Kidney (tissue), 14 donors: ENCODE measurements around the gene LIMS2. TPM values are rescaled to one million over a fixed set of nuclear protein-coding genes. Genes with fewer than 3 reads are reported as not detected.

ENCODE experiments used
- DNase-seq, 5 donors: peaks; one replicate each; pipeline ENCODE4 v3.0.0-alpha.2; 2013 to 2020
- FAIRE-seq: peaks from 2 replicates; lab custom pipeline; 2012; peaks lifted over from hg19 to GRCh38; lab: Jason Lieb, UNC
- H3K27ac ChIP-seq, 2 donors: one replicate each; pipeline ENCODE4 v1.7.0; 2013; ENCODE audit warnings: low read depth in 2 of 2, low read length in 2 of 2, inconsistent platforms in 1 of 2
- H3K27me3 ChIP-seq: one replicate; pipeline ENCODE4 v1.7.1; 2013; ENCODE audit warnings: low read length, inconsistent platforms; ENCODE audit not compliant: control insufficient read depth, insufficient read depth
- H3K36me3 ChIP-seq, 3 donors: one replicate each; pipeline versions ENCODE4 v1.7.0 to v1.7.1; 2013; ENCODE audit warnings: low read length in 3 of 3, control low read depth in 1 of 3, inconsistent platforms in 1 of 3; ENCODE audit not compliant: insufficient read depth in 3 of 3, control insufficient read depth in 2 of 3
- H3K4me1 ChIP-seq, 3 donors: one replicate each; pipeline versions ENCODE4 v1.7.0 to v1.7.1; 2013; ENCODE audit warnings: low read length in 3 of 3, inconsistent platforms in 1 of 3, low read depth in 1 of 3; ENCODE audit not compliant: control insufficient read depth in 2 of 3, insufficient read depth in 2 of 3
- H3K4me3 ChIP-seq, 3 donors: one replicate each; pipeline versions ENCODE4 v1.7.0 to v1.8.1; 2013; ENCODE audit warnings: low read length in 3 of 3, control low read depth in 1 of 3, inconsistent platforms in 1 of 3
- H3K9ac ChIP-seq, 3 donors: one replicate each; pipeline versions ENCODE4 v1.7.0 to v1.7.1; 2013; ENCODE audit warnings: low read length in 3 of 3, control low read depth in 1 of 3, inconsistent platforms in 1 of 3
- H3K9me3 ChIP-seq, 3 donors: one replicate each; pipeline versions ENCODE4 v1.7.0 to v1.7.1; 2013; ENCODE audit warnings: low read length in 3 of 3, control low read depth in 1 of 3, inconsistent platforms in 1 of 3; ENCODE audit not compliant: control insufficient read depth in 2 of 3, insufficient read depth in 1 of 3
- CTCF ChIP-seq: IDR thresholded peaks from 3 replicates; pipeline ENCODE4 v1.5.1; 2012; ENCODE audit warnings: mild to moderate bottlenecking, moderate library complexity, borderline replicate concordance; ENCODE audit not compliant: insufficient read depth; ENCODE audit errors: extremely low read depth
- intact Hi-C: fragments of 100-400 bp; cut with DNase I; formaldehyde crosslinking; loops from one replicate; pipeline ENCODE4 v1.11.1; 2022
- polyA plus RNA-seq: library from polyadenylated mRNA; stranded (reverse); fragments of 350-450 nt; fragmentation: Illumina TruSeq; extraction: RNeasy Lipid Tissue Mini Kit (QIAGEN cat#74804); gene quantifications from one replicate; pipeline ENCODE4 v1.2.3, GENCODE V29; 2014; ENCODE audit warnings: low read depth, low replicate concordance; ENCODE audit not compliant: insufficient read depth
- total RNA-seq: library from RNA; stranded (reverse); fragmentation: NEBNext Ultra II Directional; extraction: Animal tissue kit (Norgen Biotek cat#: 25700); gene quantifications from one replicate; pipeline ENCODE4 v1.2.1, GENCODE V29; 2021
- donor health status: control.
- donor health status: control.
- donor health status: control.
- donor health status: control.
- donor health status: control.
- donor health status: DM: yes; HTN: yes; CAD: no.
- donor health status: Normal renal cell carcinoma (clear cell type).

LIMS2 gene
- total and polyA plus RNA-seq, 2 donors from 2014 or later = 101 to 107 TPM

GRCh38 chr2:127709336-127709735 lies 34.0 kb upstream of the LIMS2 start:
- intact Hi-C loops = no loop called here
- FAIRE-seq (no peak), DNase-seq (peak in 1 of 5 donors; percentile 24)
- Histone ChIP-seq H3K9ac (no peak overlapping the region), H3K4me1 (no peaks in the 10 kb centered on the region), H3K4me3 (no peak overlapping the region), H3K27me3 (no peaks in the 10 kb centered on the region), H3K9me3 (no peaks in the 10 kb centered on the region), H3K27ac (no peak overlapping the region), H3K36me3 (peaks cover 6 to 26% (median 22%) of the 10 kb centered on the region in 3 donors)
- TF ChIP-seq CTCF = no peak

DNA sequence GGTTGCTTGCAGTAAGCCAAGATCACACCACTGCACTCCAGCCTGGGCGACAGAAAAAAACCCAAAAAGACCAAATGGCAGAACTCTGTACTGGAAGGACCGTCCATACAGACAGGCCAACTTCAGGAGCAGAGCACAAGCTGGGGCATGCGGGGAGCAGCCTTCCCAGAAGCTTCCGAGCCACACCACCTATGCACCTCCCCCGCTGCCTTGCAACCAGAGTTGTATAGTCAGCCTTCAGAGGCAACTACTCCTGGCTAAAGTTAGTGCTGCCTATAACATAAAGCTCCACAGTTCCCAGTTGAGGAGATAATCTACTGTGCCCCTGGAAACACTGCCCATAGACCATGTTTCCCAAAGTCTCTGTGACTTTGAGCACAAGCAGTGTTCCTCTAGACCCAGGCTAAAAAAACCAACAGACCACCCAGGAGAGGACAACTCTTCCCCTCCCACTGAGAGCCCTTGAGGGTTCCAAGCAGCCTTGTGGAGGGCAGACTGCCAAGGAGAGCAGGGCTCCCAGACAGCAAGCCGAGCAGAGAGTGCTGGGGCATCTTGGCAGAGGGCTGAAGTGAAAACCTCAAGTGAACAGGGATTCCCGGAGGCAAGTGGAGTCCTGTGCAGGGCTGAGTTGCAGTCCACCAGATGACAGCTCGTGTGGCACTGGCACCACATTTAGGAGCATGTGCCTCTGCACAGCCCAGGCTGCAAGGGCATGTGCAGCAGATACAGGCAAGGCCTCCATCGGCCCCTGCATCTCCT lies 32.7 kb upstream of the LIMS2 start:
- peaks cover 6 to 26% (median 22%) of the 10 kb centered on the region in 3 donors for H3K36me3 ChIP-seq
- intact Hi-C loops = no loop called here

DNA sequence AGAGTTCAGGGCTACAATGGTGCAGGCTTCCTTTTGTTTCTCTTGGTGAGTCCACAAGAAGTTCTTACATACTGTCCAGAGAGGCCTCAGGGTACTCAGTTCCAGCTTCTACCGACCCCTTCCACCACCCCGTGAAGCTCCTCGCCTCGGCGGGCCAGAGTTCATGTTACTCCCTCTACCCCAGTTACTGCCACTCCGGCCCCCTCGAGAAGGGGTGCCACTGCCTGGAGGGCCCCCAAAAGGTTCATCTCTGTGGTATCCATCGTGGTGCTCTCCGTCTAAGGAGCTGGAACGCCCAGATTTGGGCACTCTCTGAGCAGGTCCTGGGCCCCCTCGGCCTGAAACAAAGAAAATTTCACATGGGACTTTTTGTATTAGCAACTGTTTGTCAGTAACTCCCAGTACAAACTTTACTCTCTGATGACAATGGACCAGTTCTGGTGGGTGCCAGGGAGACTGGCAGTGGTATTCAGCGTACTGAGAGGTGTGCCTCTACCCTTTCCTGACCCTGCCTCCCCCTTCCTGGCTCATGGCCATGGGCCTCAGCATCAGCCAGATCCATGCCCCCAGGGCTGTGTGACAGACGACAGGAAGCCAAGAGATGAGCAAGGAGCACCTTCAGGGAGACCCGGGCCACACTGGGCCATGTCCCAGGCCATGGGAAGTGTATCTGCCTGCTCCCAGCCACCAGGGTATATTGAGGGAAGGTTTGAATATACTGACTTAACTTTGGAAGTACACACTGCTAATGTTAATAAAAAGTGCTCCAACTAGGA lies 31.1 kb upstream of the LIMS2 start:
- TF ChIP-seq CTCF = no peak
- Histone ChIP-seq H3K27me3 (no peaks in the 10 kb centered on the region), H3K9ac (no peak overlapping the region), H3K36me3 (peaks cover 6 to 26% (median 22%) of the 10 kb centered on the region in 3 donors), H3K4me3 (no peak overlapping the region), H3K4me1 (peaks cover 0 to 14% (median 9%) of the 10 kb centered on the region in 3 donors), H3K27ac (no peak overlapping the region), H3K9me3 (no peaks in the 10 kb centered on the region)
- intact Hi-C loops = no loop called here
- no peak for DNase-seq
- FAIRE-seq = no peak

More for the DNA sequence above, 32.7 kb upstream of the LIMS2 start:
- DNase-seq = no peak
- Histone ChIP-seq H3K4me3 (no peak overlapping the region), H3K27ac (no peak overlapping the region), H3K27me3 (no peaks in the 10 kb centered on the region), H3K4me1 (peaks cover 0 to 5% (median 4%) of the 10 kb centered on the region in 3 donors), H3K9ac (no peak overlapping the region), H3K9me3 (no peaks in the 10 kb centered on the region)
- no peak for TF ChIP-seq CTCF
- no peak for FAIRE-seq
